ENCODE measurements around the gene IL1RL2.

The IL1RL2 gene

GRCh38 chr2:102262216-102263129 lies 75.7 kb downstream of the IL1RL2 start:
- H3K9ac ChIP-seq (ENCODE audit: low read depth in 1 of 2, low read length in 2 of 2), result no peak overlapping the region
- no peak overlapping the region for H3K27ac ChIP-seq (ENCODE audit: low read depth in 2 of 2, low read length in 2 of 2)
- no peaks in the 10 kb centered on the region for H3K4me1 ChIP-seq (ENCODE audit: control insufficient read depth in 2 of 2, insufficient read depth in 2 of 2, low read length in 2 of 2)
- H3K9me3 ChIP-seq (ENCODE audit: control insufficient read depth in 2 of 2, low read length in 2 of 2), result no peaks in the 10 kb centered on the region
- no peaks in the 10 kb centered on the region for H3K36me3 ChIP-seq (ENCODE audit: control insufficient read depth in 2 of 2, insufficient read depth in 2 of 2, low read length in 2 of 2)
- H3K27me3 ChIP-seq (ENCODE audit: control insufficient read depth in 2 of 2, insufficient read depth in 2 of 2, low read length in 2 of 2), result peaks cover 0 to 2% of the 10 kb centered on the region in 2 donors
- no peak overlapping the region for H3K4me3 ChIP-seq (ENCODE audit: low read length in 2 of 2)

- H3K4me3 ChIP-seq (ENCODE audit: low read length in 2 of 2), result no peak overlapping the region
- no peaks in the 10 kb centered on the region for H3K9me3 ChIP-seq (ENCODE audit: control insufficient read depth in 2 of 2, low read length in 2 of 2)
- no peaks in the 10 kb centered on the region for H3K4me1 ChIP-seq (ENCODE audit: control insufficient read depth in 2 of 2, insufficient read depth in 2 of 2, low read length in 2 of 2)
- H3K27me3 ChIP-seq (ENCODE audit: control insufficient read depth in 2 of 2, insufficient read depth in 2 of 2, low read length in 2 of 2), result peaks cover 0 to 2% of the 10 kb centered on the region in 2 donors
- H3K27ac ChIP-seq (ENCODE audit: low read depth in 2 of 2, low read length in 2 of 2), result no peak overlapping the region
- no peaks in the 10 kb centered on the region for H3K36me3 ChIP-seq (ENCODE audit: control insufficient read depth in 2 of 2, insufficient read depth in 2 of 2, low read length in 2 of 2)
- H3K9ac ChIP-seq (ENCODE audit: low read depth in 1 of 2, low read length in 2 of 2), result no peak overlapping the region
Measured at GRCh38 chr2:102264952-102265351, 78.1 kb downstream of the IL1RL2 start.

DNA sequence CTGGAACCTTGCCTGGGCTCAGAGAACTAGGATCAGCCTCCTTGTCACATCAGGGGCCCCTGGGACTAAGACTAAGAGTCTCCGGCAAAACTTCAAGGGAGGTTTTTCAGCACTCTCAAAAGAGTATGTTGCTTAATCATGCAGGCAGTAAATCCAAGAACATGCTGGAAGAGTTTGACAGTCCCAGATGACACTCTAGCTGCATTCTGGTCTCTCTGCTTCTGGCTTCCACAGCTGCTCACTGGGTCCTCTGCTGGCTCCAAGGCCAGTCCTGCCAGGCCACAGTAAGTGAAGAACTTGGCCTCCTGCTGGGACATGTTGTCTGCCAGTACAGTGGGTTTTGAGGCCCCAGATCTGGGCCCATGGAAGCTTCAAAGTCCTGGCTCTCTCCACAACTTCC lies 79.4 kb downstream of the IL1RL2 start:
- Histone ChIP-seq H3K4me3 (ENCODE audit: low read length in 2 of 2) (no peak overlapping the region), H3K4me1 (ENCODE audit: control insufficient read depth in 2 of 2, insufficient read depth in 2 of 2, low read length in 2 of 2) (no peaks in the 10 kb centered on the region), H3K36me3 (ENCODE audit: control insufficient read depth in 2 of 2, insufficient read depth in 2 of 2, low read length in 2 of 2) (no peaks in the 10 kb centered on the region), H3K27ac (ENCODE audit: low read depth in 2 of 2, low read length in 2 of 2) (no peak overlapping the region), H3K9ac (ENCODE audit: low read depth in 1 of 2, low read length in 2 of 2) (no peak overlapping the region), H3K9me3 (ENCODE audit: control insufficient read depth in 2 of 2, low read length in 2 of 2) (no peaks in the 10 kb centered on the region), H3K27me3 (ENCODE audit: control insufficient read depth in 2 of 2, insufficient read depth in 2 of 2, low read length in 2 of 2) (peaks cover 0 to 2% of the 10 kb centered on the region in 2 donors)

GRCh38 chr2:102267774-102268173 lies 81.0 kb downstream of the IL1RL2 start:
- Histone ChIP-seq H3K9ac (ENCODE audit: low read depth in 1 of 2, low read length in 2 of 2) (no peak overlapping the region), H3K27ac (ENCODE audit: low read depth in 2 of 2, low read length in 2 of 2) (no peak overlapping the region), H3K4me3 (ENCODE audit: low read length in 2 of 2) (no peak overlapping the region), H3K27me3 (ENCODE audit: control insufficient read depth in 2 of 2, insufficient read depth in 2 of 2, low read length in 2 of 2) (no peaks in the 10 kb centered on the region), H3K9me3 (ENCODE audit: control insufficient read depth in 2 of 2, low read length in 2 of 2) (no peaks in the 10 kb centered on the region), H3K36me3 (ENCODE audit: control insufficient read depth in 2 of 2, insufficient read depth in 2 of 2, low read length in 2 of 2) (no peaks in the 10 kb centered on the region), H3K4me1 (ENCODE audit: control insufficient read depth in 2 of 2, insufficient read depth in 2 of 2, low read length in 2 of 2) (no peaks in the 10 kb centered on the region)

- H3K9ac ChIP-seq (ENCODE audit: low read depth in 1 of 2, low read length in 2 of 2), result no peak overlapping the region
- H3K27me3 ChIP-seq (ENCODE audit: control insufficient read depth in 2 of 2, insufficient read depth in 2 of 2, low read length in 2 of 2), result no peaks in the 10 kb centered on the region
- no peak overlapping the region for H3K27ac ChIP-seq (ENCODE audit: low read depth in 2 of 2, low read length in 2 of 2)
- H3K4me3 ChIP-seq (ENCODE audit: low read length in 2 of 2), result no peak overlapping the region
- no peaks in the 10 kb centered on the region for H3K36me3 ChIP-seq (ENCODE audit: control insufficient read depth in 2 of 2, insufficient read depth in 2 of 2, low read length in 2 of 2)
- no peaks in the 10 kb centered on the region for H3K9me3 ChIP-seq (ENCODE audit: control insufficient read depth in 2 of 2, low read length in 2 of 2)
- no peaks in the 10 kb centered on the region for H3K4me1 ChIP-seq (ENCODE audit: control insufficient read depth in 2 of 2, insufficient read depth in 2 of 2, low read length in 2 of 2)
Measured at GRCh38 chr2:102268510-102269199, 81.8 kb downstream of the IL1RL2 start.

DNA sequence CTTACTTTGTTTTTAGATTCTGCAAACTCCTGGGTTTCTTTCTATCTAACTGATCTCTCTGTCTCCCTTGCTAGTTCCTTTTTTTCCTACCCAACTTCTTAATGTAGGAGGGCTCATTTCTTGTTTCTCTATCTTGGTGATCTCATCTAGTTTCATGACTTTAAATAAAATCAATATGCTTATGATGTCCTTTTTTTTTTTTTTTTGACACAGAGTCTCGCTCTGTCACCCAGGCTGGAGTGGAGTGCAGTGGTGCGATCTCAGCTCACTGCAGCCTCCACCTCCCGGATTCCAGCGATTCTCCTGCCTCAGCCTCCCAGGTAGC lies 82.3 kb downstream of the IL1RL2 start:
- Histone ChIP-seq H3K4me1 (ENCODE audit: control insufficient read depth in 2 of 2, insufficient read depth in 2 of 2, low read length in 2 of 2) (no peaks in the 10 kb centered on the region), H3K27ac (ENCODE audit: low read depth in 2 of 2, low read length in 2 of 2) (no peak overlapping the region), H3K36me3 (ENCODE audit: control insufficient read depth in 2 of 2, insufficient read depth in 2 of 2, low read length in 2 of 2) (no peaks in the 10 kb centered on the region), H3K9me3 (ENCODE audit: control insufficient read depth in 2 of 2, low read length in 2 of 2) (no peaks in the 10 kb centered on the region), H3K9ac (ENCODE audit: low read depth in 1 of 2, low read length in 2 of 2) (no peak overlapping the region), H3K4me3 (ENCODE audit: low read length in 2 of 2) (no peak overlapping the region), H3K27me3 (ENCODE audit: control insufficient read depth in 2 of 2, insufficient read depth in 2 of 2, low read length in 2 of 2) (no peaks in the 10 kb centered on the region)

DNA sequence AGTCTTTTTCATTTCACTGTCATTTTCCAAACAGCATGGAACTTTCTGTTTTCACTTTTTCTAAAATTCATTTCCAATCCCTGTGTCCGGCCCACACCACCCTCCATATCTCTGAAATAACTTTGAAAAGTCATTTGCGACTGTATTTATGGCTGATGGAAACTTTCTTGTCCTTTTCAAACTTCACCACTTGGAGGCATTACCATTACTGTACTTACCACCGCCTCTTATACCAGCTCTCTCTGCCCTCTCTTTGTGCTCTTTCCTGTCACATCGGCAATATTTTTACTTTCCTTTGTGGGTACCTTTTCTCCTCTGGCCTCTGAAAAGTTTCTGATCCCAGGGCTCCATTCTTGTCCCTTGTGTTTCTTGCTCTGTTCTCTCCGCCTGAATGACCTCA lies 85.0 kb downstream of the IL1RL2 start:
- H3K27me3 ChIP-seq (ENCODE audit: control insufficient read depth in 2 of 2, insufficient read depth in 2 of 2, low read length in 2 of 2), result peaks cover 0 to 2% of the 10 kb centered on the region in 2 donors
- H3K9me3 ChIP-seq (ENCODE audit: control insufficient read depth in 2 of 2, low read length in 2 of 2), result no peaks in the 10 kb centered on the region
- no peak overlapping the region for H3K9ac ChIP-seq (ENCODE audit: low read depth in 1 of 2, low read length in 2 of 2)
- H3K4me1 ChIP-seq (ENCODE audit: control insufficient read depth in 2 of 2, insufficient read depth in 2 of 2, low read length in 2 of 2), result no peaks in the 10 kb centered on the region
- no peak overlapping the region for H3K27ac ChIP-seq (ENCODE audit: low read depth in 2 of 2, low read length in 2 of 2)
- no peak overlapping the region for H3K4me3 ChIP-seq (ENCODE audit: low read length in 2 of 2)
- H3K36me3 ChIP-seq (ENCODE audit: control insufficient read depth in 2 of 2, insufficient read depth in 2 of 2, low read length in 2 of 2), result no peaks in the 10 kb centered on the region

- Histone ChIP-seq H3K9ac (ENCODE audit: low read depth in 1 of 2, low read length in 2 of 2) (no peak overlapping the region), H3K27ac (ENCODE audit: low read depth in 2 of 2, low read length in 2 of 2) (no peak overlapping the region), H3K4me1 (ENCODE audit: control insufficient read depth in 2 of 2, insufficient read depth in 2 of 2, low read length in 2 of 2) (no peaks in the 10 kb centered on the region), H3K9me3 (ENCODE audit: control insufficient read depth in 2 of 2, low read length in 2 of 2) (no peaks in the 10 kb centered on the region), H3K27me3 (ENCODE audit: control insufficient read depth in 2 of 2, insufficient read depth in 2 of 2, low read length in 2 of 2) (peaks cover 0 to 2% of the 10 kb centered on the region in 2 donors), H3K36me3 (ENCODE audit: control insufficient read depth in 2 of 2, insufficient read depth in 2 of 2, low read length in 2 of 2) (no peaks in the 10 kb centered on the region), H3K4me3 (ENCODE audit: low read length in 2 of 2) (no peak overlapping the region)
Measured at GRCh38 chr2:102273619-102274211, 86.9 kb downstream of the IL1RL2 start.

DNA sequence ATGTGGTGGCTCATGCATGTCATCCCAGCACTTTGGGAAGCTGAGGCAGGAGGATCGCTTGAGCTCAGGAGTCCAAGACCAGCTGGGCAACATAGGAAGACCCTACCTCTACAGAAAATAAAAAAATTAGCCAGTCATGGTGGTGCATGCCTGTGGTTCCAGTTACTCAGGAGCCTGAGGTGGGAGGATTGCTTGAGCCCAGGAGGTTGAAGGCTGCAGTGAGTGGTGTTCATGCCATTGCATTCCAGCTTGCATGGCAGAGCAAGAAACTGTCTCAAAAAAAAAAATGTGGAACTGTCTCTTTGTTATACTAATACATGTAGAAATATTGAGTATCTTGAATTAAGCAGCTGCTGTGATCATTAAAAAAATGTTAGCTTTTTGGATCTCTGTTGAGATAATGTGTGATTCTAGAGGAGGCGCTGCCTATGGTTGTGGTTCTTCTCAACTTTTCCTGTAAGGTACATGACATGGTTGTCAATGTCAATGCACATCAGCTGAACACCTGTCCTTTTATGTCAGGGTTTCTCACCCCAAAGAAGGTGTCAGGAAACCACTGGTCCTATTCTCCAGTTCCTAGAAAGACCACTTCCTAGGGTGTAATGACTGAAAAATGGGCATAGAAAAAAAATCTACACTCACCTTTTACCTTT lies 89.9 kb downstream of the IL1RL2 start:
- Histone ChIP-seq H3K9me3 (ENCODE audit: control insufficient read depth in 2 of 2, low read length in 2 of 2) (no peaks in the 10 kb centered on the region), H3K9ac (ENCODE audit: low read depth in 1 of 2, low read length in 2 of 2) (no peak overlapping the region), H3K4me1 (ENCODE audit: control insufficient read depth in 2 of 2, insufficient read depth in 2 of 2, low read length in 2 of 2) (no peaks in the 10 kb centered on the region), H3K4me3 (ENCODE audit: low read length in 2 of 2) (no peak overlapping the region), H3K27me3 (ENCODE audit: control insufficient read depth in 2 of 2, insufficient read depth in 2 of 2, low read length in 2 of 2) (peaks cover 0 to 5% of the 10 kb centered on the region in 2 donors), H3K36me3 (ENCODE audit: control insufficient read depth in 2 of 2, insufficient read depth in 2 of 2, low read length in 2 of 2) (no peaks in the 10 kb centered on the region), H3K27ac (ENCODE audit: low read depth in 2 of 2, low read length in 2 of 2) (no peak overlapping the region)
